ENCODE results near the gene N4BP2L2. TPM values are rescaled to one million over a fixed set of nuclear protein-coding genes. Genes with fewer than 3 reads are reported as not detected.

N4BP2L2 gene
- total and polyA plus RNA-seq, 2 of the 13 experiments (the other 11 are each of a cell fraction or from before 2014, with no cell fraction given): 58.9 to 81.2 TPM

- TF ChIP-seq, protein P1, sequence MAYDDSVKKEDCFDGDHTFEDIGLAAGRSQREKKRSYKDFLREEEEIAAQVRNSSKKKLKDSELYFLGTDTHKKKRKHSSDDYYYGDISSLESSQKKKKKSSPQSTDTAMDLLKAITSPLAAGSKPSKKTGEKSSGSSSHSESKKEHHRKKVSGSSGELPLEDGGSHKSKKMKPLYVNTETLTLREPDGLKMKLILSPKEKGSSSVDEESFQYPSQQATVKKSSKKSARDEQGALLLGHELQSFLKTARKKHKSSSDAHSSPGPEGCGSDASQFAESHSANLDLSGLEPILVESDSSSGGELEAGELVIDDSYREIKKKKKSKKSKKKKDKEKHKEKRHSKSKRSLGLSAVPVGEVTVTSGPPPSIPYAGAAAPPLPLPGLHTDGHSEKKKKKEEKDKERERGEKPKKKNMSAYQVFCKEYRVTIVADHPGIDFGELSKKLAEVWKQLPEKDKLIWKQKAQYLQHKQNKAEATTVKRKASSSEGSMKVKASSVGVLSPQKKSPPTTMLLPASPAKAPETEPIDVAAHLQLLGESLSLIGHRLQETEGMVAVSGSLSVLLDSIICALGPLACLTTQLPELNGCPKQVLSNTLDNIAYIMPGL (CRISPR knock-in tag; IDR thresholded peaks at IDR 0.05; ENCODE audit: borderline replicate concordance in 1 of 2, low read depth in 1 of 2): peak; percentile 55 to 85; a peak in 3 of 4 replicates
- no peak for TF ChIP-seq ZNF749 (CRISPR knock-in tag; IDR thresholded peaks at IDR 0.05; ENCODE audit: borderline replicate concordance)
- TF ChIP-seq THAP11 (CRISPR knock-in tag; IDR thresholded peaks at IDR 0.05): peak; percentile 99
- TF ChIP-seq CHD4 (IDR thresholded peaks at IDR 0.05; ENCODE audit: borderline replicate concordance, low read length): no peak
- TF ChIP-seq TCF7 (IDR thresholded peaks at IDR 0.05; ENCODE audit: low read depth): no peak
- no peak; the same call in 1 of the 2 replicates for TF ChIP-seq KLF6 (CRISPR knock-in tag; IDR thresholded peaks at IDR 0.05)
- TF ChIP-seq SIX1 (CRISPR knock-in tag; IDR thresholded peaks at IDR 0.05; ENCODE audit: borderline replicate concordance): peak; percentile 24
- 0 out of 2 replicates have a peak, but pooled peaks have one; percentile 29 for TF ChIP-seq BRCA1 (CRISPR knock-in tag; IDR thresholded peaks at IDR 0.05)
- no peak for TF ChIP-seq CEBPZ (IDR thresholded peaks at IDR 0.05; ENCODE audit: low read length)
- no peak for TF ChIP-seq MTF2 (CRISPR knock-in tag; IDR thresholded peaks at IDR 0.05; ENCODE audit: borderline replicate concordance)
- TF ChIP-seq TOE1 (CRISPR knock-in tag; IDR thresholded peaks at IDR 0.05): no peak
- TF ChIP-seq ZNF761 (CRISPR knock-in tag; conservative IDR thresholded peaks at IDR 0.05): no peak
- TF ChIP-seq, protein P2, sequence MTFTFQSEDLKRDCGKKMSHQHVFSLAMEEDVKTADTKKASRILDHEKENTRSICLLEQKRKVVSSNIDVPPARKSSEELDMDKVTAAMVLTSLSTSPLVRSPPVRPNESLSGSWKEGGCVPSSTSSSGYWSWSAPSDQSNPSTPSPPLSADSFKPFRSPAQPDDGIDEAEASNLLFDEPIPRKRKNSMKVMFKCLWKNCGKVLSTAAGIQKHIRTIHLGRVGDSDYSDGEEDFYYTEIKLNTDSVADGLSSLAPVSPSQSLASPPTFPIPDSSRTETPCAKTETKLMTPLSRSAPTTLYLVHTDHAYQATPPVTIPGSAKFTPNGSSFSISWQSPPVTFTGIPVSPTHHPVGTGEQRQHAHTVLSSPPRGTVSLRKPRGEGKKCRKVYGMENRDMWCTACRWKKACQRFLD (CRISPR knock-in tag; IDR thresholded peaks at IDR 0.05; ENCODE audit: borderline replicate concordance): no peak
- TF ChIP-seq, protein P3, sequence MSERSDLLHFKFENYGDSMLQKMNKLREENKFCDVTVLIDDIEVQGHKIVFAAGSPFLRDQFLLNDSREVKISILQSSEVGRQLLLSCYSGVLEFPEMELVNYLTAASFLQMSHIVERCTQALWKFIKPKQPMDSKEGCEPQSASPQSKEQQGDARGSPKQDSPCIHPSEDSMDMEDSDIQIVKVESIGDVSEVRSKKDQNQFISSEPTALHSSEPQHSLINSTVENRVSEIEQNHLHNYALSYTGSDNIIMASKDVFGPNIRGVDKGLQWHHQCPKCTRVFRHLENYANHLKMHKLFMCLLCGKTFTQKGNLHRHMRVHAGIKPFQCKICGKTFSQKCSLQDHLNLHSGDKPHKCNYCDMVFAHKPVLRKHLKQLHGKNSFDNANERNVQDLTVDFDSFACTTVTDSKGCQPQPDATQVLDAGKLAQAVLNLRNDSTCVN (CRISPR knock-in tag; IDR thresholded peaks at IDR 0.05; ENCODE audit: borderline replicate concordance): peak; percentile 33; the same call in 1 of the 2 replicates
- no peak for TF ChIP-seq ZNF589 (CRISPR knock-in tag; conservative IDR thresholded peaks at IDR 0.05)
- TF ChIP-seq, protein P4, sequence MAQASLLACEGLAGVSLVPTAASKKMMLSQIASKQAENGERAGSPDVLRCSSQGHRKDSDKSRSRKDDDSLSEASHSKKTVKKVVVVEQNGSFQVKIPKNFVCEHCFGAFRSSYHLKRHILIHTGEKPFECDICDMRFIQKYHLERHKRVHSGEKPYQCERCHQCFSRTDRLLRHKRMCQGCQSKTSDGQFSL (CRISPR knock-in tag; IDR thresholded peaks at IDR 0.05): no peak
- TF ChIP-seq ZNF780A (CRISPR knock-in tag; IDR thresholded peaks at IDR 0.05): no peak
- TF ChIP-seq HNRNPL (IDR thresholded peaks at IDR 0.05; ENCODE audit: low read depth, low read length): no peak
- peak; percentile 65; the same call in 1 of the 2 replicates for TF ChIP-seq TBP (CRISPR knock-in tag; IDR thresholded peaks at IDR 0.05)
Observed at GRCh38 chr13:32538621-32539246, at the start of gene N4BP2L2 (continued).
